Activated naive CD4-positive, alpha-beta T cell treated with anti-CD3 and anti-CD28 coated beads, Interleukin-2, amount 50 U/mL, for 24 hours (primary cell): Measurements from ENCODE around the gene SIGLEC5.
"Not testable (repeated sequence)": the region's sequence is repeated elsewhere in the genome, so short reads cannot be mapped to it uniquely, and the experiment has no call there.

Experiments
- H3K27ac Mint-ChIP-seq: one replicate; pipeline ENCODE4 v1.8.0; 2021; ENCODE audit warnings: mild to moderate bottlenecking, mixed read lengths
- H3K27me3 Mint-ChIP-seq: one replicate; pipeline ENCODE4 v1.8.0; 2021; ENCODE audit warnings: mixed read lengths
- H3K36me3 Mint-ChIP-seq: one replicate; pipeline ENCODE4 v1.8.0; 2021; ENCODE audit warnings: mixed read lengths
- H3K4me1 Mint-ChIP-seq: one replicate; pipeline ENCODE4 v1.8.0; 2021; ENCODE audit warnings: mixed read lengths
- H3K4me3 Mint-ChIP-seq: one replicate; pipeline ENCODE4 v1.8.0; 2021; ENCODE audit warnings: mild to moderate bottlenecking, mixed read lengths
- H3K9me3 Mint-ChIP-seq: one replicate; pipeline ENCODE4 v1.8.0; 2021; ENCODE audit warnings: mixed read lengths

SIGLEC5 gene

DNA sequence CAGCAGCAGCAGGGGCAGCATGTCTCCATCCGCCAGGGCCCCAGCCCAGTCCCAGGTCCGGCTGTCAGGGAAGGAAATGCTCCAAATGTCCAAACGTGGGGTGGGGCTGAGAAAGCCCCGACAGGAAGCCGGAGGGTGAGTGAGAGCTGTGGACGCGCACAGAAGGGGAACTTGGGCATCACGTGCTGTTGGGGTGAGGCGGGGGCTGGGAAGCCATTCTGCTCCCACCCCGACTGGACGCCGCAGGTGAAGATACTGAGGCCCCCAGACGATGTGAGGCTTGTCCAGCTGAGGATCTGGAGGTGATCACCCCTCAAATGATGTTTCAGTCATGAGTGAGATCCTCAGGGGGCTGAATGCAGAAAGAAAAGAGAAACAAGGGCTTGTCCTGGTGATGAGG is at the start of gene SIGLEC5:
TSS of gene SIGLEC5 (minus strand) at position 87 of the 400 bp plus-strand sequence. CDS start at position 21, 66 bp downstream.
- H3K9me3 Mint-ChIP-seq, H3K36me3 Mint-ChIP-seq, H3K4me3 Mint-ChIP-seq, H3K27me3 Mint-ChIP-seq, H3K4me1 Mint-ChIP-seq, H3K27ac Mint-ChIP-seq: not testable (repeated sequence)

DNA sequence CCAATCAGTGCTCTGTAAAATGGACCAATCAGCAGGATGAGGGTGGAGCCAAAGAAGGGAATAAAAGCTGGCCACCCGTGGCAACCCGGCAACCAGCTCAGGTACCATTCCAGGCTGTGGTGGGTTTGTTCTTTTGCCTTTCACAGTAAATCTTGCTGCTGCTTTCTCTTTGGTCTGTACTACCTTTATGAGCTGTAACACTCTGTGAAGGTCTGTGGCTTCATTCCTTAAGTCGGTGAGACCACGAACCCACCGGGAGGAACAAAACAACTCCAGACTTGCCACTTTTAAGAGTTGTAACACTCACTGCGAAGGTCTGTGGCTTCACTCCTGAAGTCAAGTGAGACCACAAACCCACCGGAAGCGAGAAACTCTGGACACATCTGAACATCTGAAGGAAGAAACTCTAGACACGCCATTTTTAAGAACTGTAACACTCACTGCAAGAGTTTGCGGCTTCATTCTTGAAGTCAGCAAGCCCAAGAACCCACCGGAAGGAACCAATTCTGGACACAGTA is 46.4 kb upstream of the SIGLEC5 start:
- Mint-ChIP-seq H3K4me1 (peaks cover 20% of the 10 kb centered on the region), H3K27ac (peak overlapping the region; percentile 11), H3K4me3 (peak overlapping the region; percentile 74), H3K9me3 (no peaks in the 10 kb centered on the region), H3K27me3 (no peaks in the 10 kb centered on the region), H3K36me3 (no peaks in the 10 kb centered on the region)

DNA sequence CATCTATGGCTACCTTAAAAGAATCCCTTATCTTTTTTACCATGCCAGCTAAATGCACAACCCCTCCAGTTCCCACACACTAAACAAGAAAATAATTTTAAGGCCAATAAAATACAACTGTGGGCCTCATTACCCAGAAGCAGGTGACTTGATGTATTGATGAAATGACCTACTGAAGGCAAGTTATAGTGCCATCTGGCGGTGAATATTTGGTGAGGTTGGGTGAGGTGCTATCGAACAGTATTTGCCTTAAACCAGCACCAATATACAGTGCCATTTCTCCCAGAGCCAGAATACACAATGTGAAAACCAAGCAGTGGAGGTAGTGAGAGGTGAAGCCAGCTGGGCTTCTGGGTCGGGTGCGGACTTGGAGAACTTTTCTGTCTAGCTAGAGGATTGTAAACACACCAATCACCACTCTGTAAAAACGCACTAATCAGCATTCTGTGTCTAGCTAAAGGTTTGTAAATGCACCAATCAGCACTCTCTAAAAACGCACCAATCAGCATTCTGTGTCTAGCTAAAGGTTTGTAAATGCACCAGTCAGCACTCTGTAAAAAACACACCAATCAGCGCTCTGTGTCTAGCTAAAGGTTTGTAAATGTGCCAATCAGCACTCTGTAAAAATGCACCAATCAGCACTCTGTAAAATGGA is 45.8 kb upstream of the SIGLEC5 start:
- H3K9me3 Mint-ChIP-seq, H3K27me3 Mint-ChIP-seq, H3K36me3 Mint-ChIP-seq, H3K27ac Mint-ChIP-seq: not testable (repeated sequence)
- Mint-ChIP-seq H3K4me3 (peak overlapping the region; percentile 74), H3K4me1 (peaks cover 20% of the 10 kb centered on the region)

- Mint-ChIP-seq H3K27me3 (peaks cover 8% of the 10 kb centered on the region), H3K27ac (no peak overlapping the region), H3K4me1 (peaks cover 5% of the 10 kb centered on the region), H3K36me3 (peaks cover 2% of the 10 kb centered on the region), H3K4me3 (no peak overlapping the region), H3K9me3 (no peaks in the 10 kb centered on the region)
Observed at GRCh38 chr19:51668216-51668615, 38.0 kb upstream of the SIGLEC5 start.

DNA sequence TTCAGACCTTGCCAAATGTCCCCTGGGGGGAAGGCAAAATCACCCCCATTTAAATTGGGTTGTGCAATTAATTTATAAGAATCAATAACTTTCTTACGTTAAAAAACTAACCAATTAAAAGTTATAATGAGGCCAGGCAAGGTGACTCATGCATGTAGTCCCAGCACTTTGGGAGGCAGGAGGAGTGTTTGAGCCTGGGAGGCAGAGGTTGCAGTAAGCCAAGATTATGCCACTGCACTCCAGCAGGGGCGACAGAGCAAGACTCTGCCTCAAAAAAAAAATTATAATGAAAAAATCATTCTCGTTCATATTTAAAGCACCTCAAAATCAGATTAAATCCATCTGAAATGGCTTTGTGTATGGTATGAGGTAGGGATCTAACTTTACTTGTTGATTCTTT is 34.8 kb upstream of the SIGLEC5 start:
- Mint-ChIP-seq H3K4me1 (peaks cover 5% of the 10 kb centered on the region), H3K27me3 (peaks cover 15% of the 10 kb centered on the region), H3K27ac (no peak overlapping the region), H3K9me3 (no peaks in the 10 kb centered on the region), H3K36me3 (peaks cover 2% of the 10 kb centered on the region), H3K4me3 (no peak overlapping the region)

DNA sequence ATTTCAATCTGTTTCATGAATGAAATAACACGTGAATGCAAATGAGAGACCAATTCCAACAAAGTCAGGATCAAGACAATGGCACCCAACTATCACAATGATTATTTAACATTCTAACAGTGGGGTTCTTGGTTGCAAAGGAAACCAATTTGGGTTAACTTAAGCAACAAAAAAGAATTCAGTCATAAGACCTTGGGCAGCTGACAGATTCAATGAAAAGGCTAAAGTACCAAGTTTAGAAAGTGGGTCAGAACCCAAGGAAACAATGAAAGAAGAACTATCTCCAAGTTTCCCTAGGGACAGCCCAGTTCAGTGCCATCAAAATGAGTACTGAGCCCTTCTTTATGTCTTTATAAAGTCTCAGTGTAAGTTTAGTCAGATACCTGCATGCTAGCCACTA is 33.9 kb upstream of the SIGLEC5 start:
- Mint-ChIP-seq H3K4me3 (no peak overlapping the region), H3K4me1 (peaks cover under 1% of the 10 kb centered on the region), H3K27ac (no peak overlapping the region), H3K36me3 (peaks cover 2% of the 10 kb centered on the region), H3K9me3 (no peaks in the 10 kb centered on the region), H3K27me3 (peaks cover 15% of the 10 kb centered on the region)

DNA sequence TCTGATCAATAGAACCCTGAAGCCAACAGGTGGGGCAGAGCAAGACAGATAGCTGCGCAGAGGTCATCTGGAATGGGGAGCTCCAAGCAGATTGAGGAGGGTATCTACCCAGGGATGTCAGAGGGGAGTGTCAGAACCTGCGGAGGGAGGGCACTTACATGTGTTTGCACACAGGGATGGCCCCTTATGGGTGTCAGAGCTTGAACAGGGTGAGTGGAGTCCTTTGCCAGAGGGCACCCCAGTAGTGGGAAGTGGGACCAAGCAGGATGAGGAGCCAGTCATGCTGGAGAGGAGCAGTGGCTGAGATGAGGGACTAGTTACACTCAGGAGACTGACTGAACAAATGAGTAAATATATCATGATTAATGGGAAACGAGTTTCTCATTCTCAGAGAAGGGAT is 33.4 kb upstream of the SIGLEC5 start:
- peaks cover 15% of the 10 kb centered on the region for H3K27me3 Mint-ChIP-seq
- no peaks in the 10 kb centered on the region for H3K4me1 Mint-ChIP-seq
- no peaks in the 10 kb centered on the region for H3K9me3 Mint-ChIP-seq
- no peak overlapping the region for H3K27ac Mint-ChIP-seq
- H3K4me3 Mint-ChIP-seq: no peak overlapping the region
- peaks cover 2% of the 10 kb centered on the region for H3K36me3 Mint-ChIP-seq

DNA sequence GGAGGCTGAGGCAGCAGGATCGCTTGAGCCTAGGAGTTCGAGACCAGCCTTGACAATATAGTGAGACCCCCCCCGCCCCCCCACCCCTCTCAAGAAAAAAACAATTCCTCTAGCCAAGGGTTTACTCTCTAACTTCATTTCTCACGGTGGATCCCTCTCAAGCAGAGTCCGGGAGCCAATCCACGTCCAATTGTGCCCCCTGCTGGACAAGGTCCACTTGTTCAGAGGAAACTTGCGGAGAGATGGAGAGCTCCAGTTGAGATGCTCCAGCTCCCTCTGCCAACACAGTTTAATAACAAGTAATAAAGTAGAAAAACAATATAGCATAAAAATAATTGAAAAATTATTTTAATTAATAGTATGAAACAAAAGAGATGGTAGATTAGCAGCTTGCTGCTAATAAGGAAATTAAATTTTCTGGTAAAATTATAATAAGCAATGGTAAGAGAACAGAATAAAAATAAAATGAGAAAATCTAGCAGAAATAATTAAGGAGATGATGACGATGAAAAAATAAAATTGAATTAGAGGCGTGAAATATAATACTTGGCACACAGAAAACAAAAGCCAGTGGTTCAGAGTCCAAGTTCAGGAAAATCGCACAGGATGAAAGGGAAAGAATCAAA is 30.9 kb upstream of the SIGLEC5 start:
- Mint-ChIP-seq H3K9me3 (no peaks in the 10 kb centered on the region), H3K27me3 (peaks cover 18% of the 10 kb centered on the region), H3K4me3 (no peak overlapping the region), H3K27ac (no peak overlapping the region), H3K4me1 (peaks cover 7% of the 10 kb centered on the region), H3K36me3 (peaks cover 2% of the 10 kb centered on the region)

GRCh38 chr19:51654783-51655182 is 24.6 kb upstream of the SIGLEC5 start:
- H3K4me1 Mint-ChIP-seq: peaks cover 7% of the 10 kb centered on the region
- no peak overlapping the region for H3K4me3 Mint-ChIP-seq
- H3K27ac Mint-ChIP-seq: no peak overlapping the region
- H3K9me3 Mint-ChIP-seq: no peaks in the 10 kb centered on the region
- H3K27me3 Mint-ChIP-seq: peaks cover 21% of the 10 kb centered on the region
- H3K36me3 Mint-ChIP-seq: no peaks in the 10 kb centered on the region

DNA sequence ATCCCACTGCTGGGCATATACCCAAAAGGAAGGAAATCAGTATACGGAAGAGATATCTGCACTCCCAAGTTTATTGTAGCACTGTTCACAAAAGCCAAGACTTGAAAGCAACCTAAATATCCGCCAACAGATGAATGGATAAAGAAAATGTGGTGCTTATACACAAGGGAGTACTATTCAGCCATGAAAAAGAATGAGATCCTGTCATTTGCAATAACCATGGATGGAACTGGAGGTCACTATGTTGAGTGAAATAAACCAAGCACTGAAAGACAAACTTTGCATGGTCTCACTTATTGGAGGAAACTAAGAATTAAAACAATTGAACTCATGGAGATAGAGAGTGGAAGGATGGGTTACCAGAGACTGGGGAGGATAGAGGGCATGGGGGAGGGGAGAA is 23.0 kb upstream of the SIGLEC5 start:
- H3K27me3 Mint-ChIP-seq: peaks cover 26% of the 10 kb centered on the region
- H3K4me3 Mint-ChIP-seq: no peak overlapping the region
- H3K9me3 Mint-ChIP-seq: no peaks in the 10 kb centered on the region
- H3K27ac Mint-ChIP-seq: no peak overlapping the region
- no peaks in the 10 kb centered on the region for H3K36me3 Mint-ChIP-seq
- peaks cover 7% of the 10 kb centered on the region for H3K4me1 Mint-ChIP-seq

DNA sequence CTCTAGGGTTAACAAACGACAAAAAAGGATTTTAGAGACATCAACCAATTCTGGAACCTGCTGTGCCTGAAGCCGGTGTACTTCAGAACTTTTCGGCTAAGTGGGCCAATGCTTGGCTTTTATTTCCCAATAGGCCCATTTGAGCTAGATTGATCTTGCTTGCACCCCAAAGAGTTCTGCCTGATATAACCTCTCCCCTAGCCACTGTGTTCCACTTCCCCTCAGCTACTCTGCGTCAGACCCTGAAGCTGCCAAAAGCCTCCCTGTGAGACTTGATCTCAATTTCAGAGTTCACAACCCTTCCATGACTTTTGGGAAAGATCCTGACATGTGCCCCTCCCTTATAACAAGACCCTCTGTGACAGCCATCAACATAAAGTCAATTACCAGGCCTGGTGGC is 22.1 kb upstream of the SIGLEC5 start:
- H3K9me3 Mint-ChIP-seq: no peaks in the 10 kb centered on the region
- H3K27me3 Mint-ChIP-seq: peaks cover 28% of the 10 kb centered on the region
- H3K4me3 Mint-ChIP-seq: no peak overlapping the region
- no peaks in the 10 kb centered on the region for H3K36me3 Mint-ChIP-seq
- no peak overlapping the region for H3K27ac Mint-ChIP-seq
- peaks cover 7% of the 10 kb centered on the region for H3K4me1 Mint-ChIP-seq

DNA sequence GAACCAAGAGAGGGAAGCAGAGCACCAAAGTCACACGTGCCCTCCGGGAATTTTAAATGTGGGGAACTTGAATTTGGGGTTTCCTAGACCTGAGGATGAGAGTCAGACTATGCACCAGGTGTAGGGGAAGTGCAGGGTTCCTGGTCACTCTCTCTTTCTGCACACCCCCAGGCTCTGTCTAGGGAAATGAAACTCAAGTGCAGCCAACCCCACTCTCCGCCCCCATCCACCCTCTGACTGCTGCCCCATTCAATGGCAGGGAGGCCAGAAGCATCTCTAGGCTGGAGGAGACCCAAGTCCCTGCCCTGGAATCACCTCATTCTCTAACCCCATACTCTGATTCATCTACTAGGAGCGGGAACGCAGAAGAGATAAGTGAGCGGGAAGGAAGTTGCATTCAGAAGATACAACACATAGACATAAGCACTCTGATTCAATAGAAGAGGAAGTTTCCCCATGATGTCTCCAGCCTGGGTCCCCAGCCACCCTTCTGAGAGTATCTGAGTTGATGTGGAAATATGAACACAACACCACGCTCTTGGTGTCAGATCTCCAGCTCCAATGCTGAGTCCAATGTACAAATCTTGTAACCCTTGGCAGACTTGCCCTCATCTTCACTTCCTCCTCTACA is 21.1 kb upstream of the SIGLEC5 start:
- Mint-ChIP-seq H3K9me3 (no peaks in the 10 kb centered on the region), H3K36me3 (no peaks in the 10 kb centered on the region), H3K4me3 (no peak overlapping the region), H3K27me3 (peaks cover 25% of the 10 kb centered on the region), H3K4me1 (no peaks in the 10 kb centered on the region), H3K27ac (no peak overlapping the region)

DNA sequence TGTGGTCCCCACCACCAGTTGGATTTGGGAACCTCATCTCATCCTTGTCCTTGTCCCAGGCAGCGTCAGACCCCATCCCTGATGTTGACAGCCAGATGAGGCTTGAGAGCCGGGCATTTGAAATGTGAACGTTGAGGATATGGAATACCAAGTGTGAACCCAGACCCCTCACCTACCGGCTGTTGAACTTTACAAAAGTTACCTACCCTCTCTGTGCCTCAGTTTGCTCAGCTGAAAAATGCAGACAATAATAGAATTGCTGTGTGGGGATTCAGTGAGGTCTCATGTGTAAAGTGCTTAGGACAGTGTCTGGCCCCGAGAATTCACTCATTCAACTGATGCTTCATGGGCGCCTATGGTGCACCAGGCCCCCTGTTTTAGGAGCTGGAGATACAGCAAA is 17.1 kb upstream of the SIGLEC5 start:
- Mint-ChIP-seq H3K9me3 (no peaks in the 10 kb centered on the region), H3K36me3 (no peaks in the 10 kb centered on the region), H3K27me3 (peaks cover 19% of the 10 kb centered on the region), H3K27ac (no peak overlapping the region), H3K4me1 (no peaks in the 10 kb centered on the region), H3K4me3 (no peak overlapping the region)

- H3K4me3 Mint-ChIP-seq, H3K36me3 Mint-ChIP-seq, H3K9me3 Mint-ChIP-seq, H3K4me1 Mint-ChIP-seq, H3K27ac Mint-ChIP-seq: not testable (repeated sequence)
- peaks cover 19% of the 10 kb centered on the region for H3K27me3 Mint-ChIP-seq
Observed at GRCh38 chr19:51646730-51647129, 16.5 kb upstream of the SIGLEC5 start, which contains the start of gene SIGLEC14. TSS of gene SIGLEC14 (minus strand) at chr19:51646825. CDS start at chr19:51646759, 66 bp downstream.

DNA sequence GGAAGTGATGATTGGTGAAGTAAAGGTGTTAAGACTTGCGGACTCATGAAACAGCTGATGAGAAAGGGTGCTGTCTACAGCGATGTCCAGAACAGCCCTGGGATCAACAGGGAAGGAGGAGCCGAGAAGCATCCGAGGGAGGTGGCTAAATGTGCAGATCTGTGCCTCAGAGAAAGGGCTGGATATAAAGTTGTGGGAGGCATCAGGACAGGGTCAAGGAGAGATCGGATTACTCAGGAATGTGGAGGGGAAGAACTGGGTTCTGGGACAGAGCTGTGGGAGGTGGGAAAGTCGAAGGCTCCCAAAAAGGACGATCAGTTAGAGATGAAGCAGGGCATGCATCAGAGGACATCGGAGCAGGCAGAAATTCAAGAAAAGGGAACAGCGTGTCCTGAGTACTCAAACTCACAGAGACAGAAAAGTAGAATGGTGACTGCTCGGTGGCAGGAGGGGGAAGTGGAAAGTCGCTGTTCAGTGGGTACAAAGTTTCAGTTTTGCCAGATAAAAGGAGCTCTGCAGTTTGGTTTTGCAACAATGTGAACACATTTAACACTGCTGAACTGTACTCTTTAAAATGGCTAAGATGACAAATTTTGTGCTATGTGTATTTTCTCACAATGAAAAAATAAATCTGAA is 14.6 kb upstream of the SIGLEC5 start:
- Mint-ChIP-seq H3K4me3 (no peak overlapping the region), H3K9me3 (no peaks in the 10 kb centered on the region), H3K4me1 (no peaks in the 10 kb centered on the region), H3K36me3 (no peaks in the 10 kb centered on the region), H3K27me3 (peaks cover 9% of the 10 kb centered on the region), H3K27ac (no peak overlapping the region)

DNA sequence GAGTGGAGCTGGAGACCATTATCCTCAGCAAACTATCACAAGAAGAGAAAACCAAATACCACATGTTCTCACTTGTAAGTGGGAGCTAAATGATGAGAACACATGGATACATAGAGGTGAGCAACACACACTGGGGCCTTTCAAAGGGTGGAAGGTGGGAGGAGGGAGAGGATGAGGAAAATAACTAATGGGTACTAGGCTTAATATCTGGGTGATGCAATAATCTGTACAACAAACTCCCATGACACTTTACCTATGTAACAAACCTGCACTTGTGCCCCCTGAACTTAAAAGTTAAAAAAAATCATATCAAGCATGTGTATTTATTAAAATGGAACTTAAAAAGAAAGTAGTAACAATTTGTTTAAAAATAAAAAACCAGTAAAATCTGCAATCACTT is 11.4 kb upstream of the SIGLEC5 start:
- no peaks in the 10 kb centered on the region for H3K27me3 Mint-ChIP-seq
- no peaks in the 10 kb centered on the region for H3K4me1 Mint-ChIP-seq
- H3K4me3 Mint-ChIP-seq: no peak overlapping the region
- H3K9me3 Mint-ChIP-seq: no peaks in the 10 kb centered on the region
- H3K36me3 Mint-ChIP-seq: no peaks in the 10 kb centered on the region
- no peak overlapping the region for H3K27ac Mint-ChIP-seq
